PC-9 (cell line): ENCODE results near the gene COL4A2. TPM values are rescaled to one million over a fixed set of nuclear protein-coding genes. Genes with fewer than 3 reads are reported as not detected.
A peak's percentile ranks its signal among the peaks of the same experiment; 100 is the strongest.

Experiments used
- BruUV-seq: library from RNA; stranded (reverse); fragments of 400-500 nt; replicated peaks from 2 replicates; lab custom pipeline; 2021; lab: Mats Ljungman, UMichigan
- CTCF ChIA-PET: fragments of 300-600 bp; sonication (Branson Sonifier 250); formaldehyde crosslinking; loops from one replicate; lab custom pipeline; 2022; ENCODE audit warnings: antibody characterized with exemption; lab: Charles Lee
- POLR2A ChIA-PET: fragments of 300-600 bp; sonication (Branson Sonifier 250); formaldehyde crosslinking; loops from one replicate; lab custom pipeline; 2022; ENCODE audit warnings: antibody characterized with exemption; ENCODE audit not compliant: unreplicated experiment; lab: Charles Lee
- DNase-seq, 2 experiments: peaks; one replicate each; pipeline versions ENCODE4 v3.0.0 to v3.0.0-alpha.2; 2015 to 2022; ENCODE audit warnings: mixed read lengths in 1 of 2
- H2AFZ ChIP-seq: fragments of 200-600 bp; sonication (generic); 2 replicates; pipeline ENCODE4 v1.8.1; 2017; ENCODE audit warnings: antibody characterized with exemption
- H3F3A ChIP-seq: fragments of 200-600 bp; sonication (generic); 2 replicates; pipeline ENCODE4 v1.8.1; 2017; ENCODE audit warnings: antibody characterized with exemption, mild to moderate bottlenecking, low read depth; ENCODE audit not compliant: insufficient read depth
- H3K27ac ChIP-seq: fragments of 200-600 bp; sonication (generic); 2 replicates; pipeline ENCODE4 v1.6.1; 2016; ENCODE audit warnings: mixed run types
- H3K27me3 ChIP-seq: fragments of 200-600 bp; sonication (generic); 2 replicates; pipeline ENCODE4 v1.6.1; 2016; ENCODE audit warnings: low read depth, mixed run types; ENCODE audit not compliant: insufficient read depth
- H3K36me3 ChIP-seq: fragments of 200-600 bp; sonication (generic); 2 replicates; pipeline ENCODE4 v1.6.1; 2016; ENCODE audit warnings: low read depth, mixed run types
- H3K4me1 ChIP-seq: fragments of 200-600 bp; sonication (generic); replicated peaks from 2 replicates; pipeline ENCODE4 v1.6.1; 2016; ENCODE audit warnings: mixed run types; ENCODE audit not compliant: insufficient read depth
- H3K4me2 ChIP-seq: fragments of 200-600 bp; sonication (generic); 2 replicates; pipeline ENCODE4 v1.6.1; 2017; ENCODE audit warnings: mixed run types
- H3K4me3 ChIP-seq: fragments of 200-600 bp; sonication (generic); 2 replicates; pipeline ENCODE4 v1.6.1; 2016; ENCODE audit warnings: mixed run types
- H3K79me2 ChIP-seq: fragments of 200-600 bp; sonication (generic); 2 replicates; pipeline ENCODE4 v1.6.1; 2017; ENCODE audit warnings: low read depth, mixed run types
- H3K9me2 ChIP-seq: fragments of 200-600 bp; sonication (generic); 2 replicates; pipeline ENCODE4 v1.8.1; 2017; ENCODE audit warnings: mild to moderate bottlenecking; ENCODE audit not compliant: insufficient read depth
- H3K9me3 ChIP-seq: fragments of 200-600 bp; sonication (generic); 2 replicates; pipeline ENCODE4 v1.8.1; 2016; ENCODE audit warnings: low read depth; ENCODE audit not compliant: insufficient read depth
- H4K20me1 ChIP-seq: fragments of 200-600 bp; sonication (generic); 2 replicates; pipeline ENCODE4 v1.8.1; 2017; ENCODE audit not compliant: insufficient read depth
- EZH2 ChIP-seq: fragments of 200-600 bp; sonication (generic); IDR thresholded peaks from 2 replicates; pipeline ENCODE4 v1.8.0; 2017; ENCODE audit warnings: antibody characterized with exemption, low read depth
- intact Hi-C: fragments of 100-400 bp; cut with micrococcal nuclease; formaldehyde crosslinking; loops from one replicate; pipeline ENCODE4 v1.10.0; 2022; ENCODE audit not compliant: unreplicated experiment
- total RNA-seq: library from RNA; stranded (reverse); gene quantifications from 2 replicates; pipeline ENCODE4 v1.2.3, GENCODE V29; 2021
- TF ChIP-seq, protein P1 (sequence below): fragments of 200-600 bp; sonication (generic); conservative IDR thresholded peaks from 2 replicates; pipeline ENCODE4 v1.6.1; 2017; ENCODE audit warnings: mixed run types, antibody characterized with exemption, mild to moderate bottlenecking, moderate library complexity

The COL4A2 gene
- total RNA-seq, 1 experiment from 2014 or later = 1.2 TPM

DNA sequence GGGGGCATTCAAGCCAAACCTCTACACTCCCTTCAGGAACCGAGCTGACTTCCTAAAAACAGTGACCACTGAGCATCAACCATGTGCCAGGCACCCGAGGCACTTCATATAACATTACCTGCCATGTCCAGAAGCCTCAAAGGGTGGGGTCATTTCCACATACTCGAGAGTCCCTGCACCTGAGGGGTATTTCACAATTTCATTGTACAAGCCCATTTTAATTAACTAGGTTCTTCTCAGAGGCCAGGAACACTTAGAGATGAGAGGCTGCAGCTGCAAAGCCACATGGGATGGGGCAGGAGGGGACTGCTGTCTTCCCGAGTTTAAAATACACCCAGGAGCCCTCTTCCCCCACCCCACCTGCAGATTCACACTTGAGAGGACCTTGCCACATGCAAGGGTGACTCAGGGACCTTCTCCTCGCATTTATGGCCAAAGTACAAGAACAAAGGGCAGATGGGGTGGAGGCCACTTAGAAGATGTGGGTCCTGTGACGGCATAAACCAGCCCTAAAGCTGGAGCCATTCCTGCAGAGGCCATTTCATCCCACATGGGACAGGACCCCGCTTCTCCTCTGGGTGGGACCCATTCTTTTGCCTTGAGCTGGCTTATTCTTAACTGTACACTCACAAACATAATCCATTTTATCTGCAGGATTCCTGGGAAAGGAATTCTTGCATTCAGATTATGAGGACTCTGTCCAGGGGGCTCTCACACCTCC, 210.6 kb downstream of the COL4A2 start:
- no peak overlapping the region for H3K27ac ChIP-seq
- ChIA-PET POLR2A (no interaction called here), CTCF (no interaction called here)
- H3K27me3 ChIP-seq = no peaks in the 10 kb centered on the region
- intact Hi-C loops = no loop called here
- H3K4me1 ChIP-seq = peaks cover 30% of the 10 kb centered on the region
- no peaks in the 10 kb centered on the region for H3K9me2 ChIP-seq
- no peaks in the 10 kb centered on the region for H3K36me3 ChIP-seq
- DNase-seq = no peak
- no peaks in the 10 kb centered on the region for H4K20me1 ChIP-seq
- peak overlapping the region; percentile 18 for H3K4me2 ChIP-seq
- no TSS peak for BruUV-seq
- no peak overlapping the region for H2AFZ ChIP-seq
- no peaks in the 10 kb centered on the region for H3K9me3 ChIP-seq
- no peak overlapping the region for H3K4me3 ChIP-seq
- H3K79me2 ChIP-seq = peaks cover 8% of the 10 kb centered on the region
- H3F3A ChIP-seq = peaks cover 30% of the 10 kb centered on the region
- TF ChIP-seq, protein P1, sequence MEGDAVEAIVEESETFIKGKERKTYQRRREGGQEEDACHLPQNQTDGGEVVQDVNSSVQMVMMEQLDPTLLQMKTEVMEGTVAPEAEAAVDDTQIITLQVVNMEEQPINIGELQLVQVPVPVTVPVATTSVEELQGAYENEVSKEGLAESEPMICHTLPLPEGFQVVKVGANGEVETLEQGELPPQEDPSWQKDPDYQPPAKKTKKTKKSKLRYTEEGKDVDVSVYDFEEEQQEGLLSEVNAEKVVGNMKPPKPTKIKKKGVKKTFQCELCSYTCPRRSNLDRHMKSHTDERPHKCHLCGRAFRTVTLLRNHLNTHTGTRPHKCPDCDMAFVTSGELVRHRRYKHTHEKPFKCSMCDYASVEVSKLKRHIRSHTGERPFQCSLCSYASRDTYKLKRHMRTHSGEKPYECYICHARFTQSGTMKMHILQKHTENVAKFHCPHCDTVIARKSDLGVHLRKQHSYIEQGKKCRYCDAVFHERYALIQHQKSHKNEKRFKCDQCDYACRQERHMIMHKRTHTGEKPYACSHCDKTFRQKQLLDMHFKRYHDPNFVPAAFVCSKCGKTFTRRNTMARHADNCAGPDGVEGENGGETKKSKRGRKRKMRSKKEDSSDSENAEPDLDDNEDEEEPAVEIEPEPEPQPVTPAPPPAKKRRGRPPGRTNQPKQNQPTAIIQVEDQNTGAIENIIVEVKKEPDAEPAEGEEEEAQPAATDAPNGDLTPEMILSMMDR = no peak
- TF ChIP-seq EZH2 = no peak

DNA sequence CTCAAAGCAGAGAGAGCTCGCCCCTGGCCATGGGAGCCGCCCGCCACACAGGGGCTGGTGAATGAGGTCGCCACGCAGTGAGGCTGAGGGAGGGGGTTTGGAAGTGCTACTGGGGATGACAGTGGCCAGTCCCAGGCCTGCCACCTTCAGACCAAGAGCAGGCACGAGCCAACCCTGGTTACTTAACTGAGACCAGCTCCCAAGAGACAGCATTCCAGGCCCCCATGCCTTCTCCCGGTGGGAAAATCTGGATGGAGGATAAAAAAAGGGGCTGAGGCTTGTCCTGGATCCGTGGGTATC, 211.1 kb downstream of the COL4A2 start:
- Histone ChIP-seq H3K4me3 (no peak overlapping the region), H3K9me2 (no peaks in the 10 kb centered on the region), H3K27ac (no peak overlapping the region), H3K36me3 (no peaks in the 10 kb centered on the region), H4K20me1 (no peaks in the 10 kb centered on the region), H3K27me3 (no peaks in the 10 kb centered on the region), H3F3A (peaks cover 30% of the 10 kb centered on the region), H3K9me3 (no peaks in the 10 kb centered on the region), H3K79me2 (peaks cover 13% of the 10 kb centered on the region), H3K4me1 (peaks cover 35% of the 10 kb centered on the region), H2AFZ (no peak overlapping the region), H3K4me2 (peak overlapping the region; percentile 18)
- ChIA-PET POLR2A (no interaction called here), CTCF (no interaction called here)
- intact Hi-C loops = no loop called here
- BruUV-seq = no TSS peak
- DNase-seq = no peak
- no peak for TF ChIP-seq EZH2
- TF ChIP-seq, protein P1 = no peak

DNA sequence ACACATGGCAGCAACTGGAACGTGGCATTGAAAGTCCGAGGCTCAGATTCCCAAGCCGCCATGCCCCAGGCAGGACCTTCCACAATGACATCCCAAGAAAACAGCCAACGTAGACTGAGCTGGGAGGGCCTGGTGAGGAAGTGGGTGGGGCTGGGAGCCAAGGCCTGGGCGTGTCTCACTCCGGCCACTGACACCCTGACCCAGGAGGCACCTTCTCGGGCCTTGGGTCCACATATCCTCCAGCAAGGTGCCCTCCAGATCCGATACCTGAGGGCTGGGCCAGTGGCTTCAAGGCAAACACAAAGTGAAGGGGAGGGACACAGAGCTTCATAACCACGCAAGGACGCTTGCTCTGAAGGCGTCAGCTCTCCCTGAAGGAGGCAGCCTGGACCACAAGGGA, 211.5 kb downstream of the COL4A2 start:
- ChIA-PET CTCF (no interaction called here), POLR2A (no interaction called here)
- intact Hi-C loops = no loop called here

More for the DNA sequence above, 211.5 kb downstream of the COL4A2 start:
- Histone ChIP-seq H3K9me3 (no peaks in the 10 kb centered on the region), H3K4me1 (peaks cover 38% of the 10 kb centered on the region), H3K27ac (no peak overlapping the region), H4K20me1 (no peaks in the 10 kb centered on the region), H3K79me2 (peaks cover 17% of the 10 kb centered on the region), H3K4me2 (no peak overlapping the region), H3K4me3 (no peak overlapping the region), H3K9me2 (no peaks in the 10 kb centered on the region), H3K27me3 (no peaks in the 10 kb centered on the region), H2AFZ (no peak overlapping the region), H3K36me3 (no peaks in the 10 kb centered on the region), H3F3A (peaks cover 30% of the 10 kb centered on the region)
- BruUV-seq = no TSS peak
- DNase-seq = no peak
- TF ChIP-seq, protein P1 = no peak
- no peak for TF ChIP-seq EZH2
